NCI-H146 treated with DMSO at 0.1 percent for 48 hours (cell line): Measurements from ENCODE around the gene SPATA13.
"Not testable (repeated sequence)": the region's sequence is repeated elsewhere in the genome, so short reads cannot be mapped to it uniquely, and the experiment has no call there.

Source experiments
- DNase-seq: peaks from one replicate; lab custom pipeline; 2025; ENCODE audit not compliant: unreplicated experiment; lab: John Stamatoyannopoulos, UW

The SPATA13 gene

DNA sequence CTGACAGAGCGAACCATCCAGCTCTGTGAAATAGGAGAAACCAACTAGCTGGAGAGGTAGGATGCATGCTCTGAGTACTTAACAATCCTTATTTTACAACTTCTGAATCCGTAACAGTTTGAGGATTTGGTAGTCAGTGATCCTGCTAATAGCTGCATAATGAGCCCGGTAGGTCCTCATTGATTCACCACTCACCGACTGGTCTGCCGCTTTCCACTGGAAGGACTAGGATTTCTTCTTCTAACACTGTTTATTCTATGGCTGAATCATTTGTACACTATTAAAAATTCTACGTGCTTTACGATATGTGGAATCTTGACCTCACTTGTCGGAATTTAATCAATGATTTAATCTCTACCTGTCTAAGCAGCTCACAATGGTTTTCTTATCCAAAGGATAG lies 33.9 kb downstream of the SPATA13 start:
- no peak for DNase-seq

DNA sequence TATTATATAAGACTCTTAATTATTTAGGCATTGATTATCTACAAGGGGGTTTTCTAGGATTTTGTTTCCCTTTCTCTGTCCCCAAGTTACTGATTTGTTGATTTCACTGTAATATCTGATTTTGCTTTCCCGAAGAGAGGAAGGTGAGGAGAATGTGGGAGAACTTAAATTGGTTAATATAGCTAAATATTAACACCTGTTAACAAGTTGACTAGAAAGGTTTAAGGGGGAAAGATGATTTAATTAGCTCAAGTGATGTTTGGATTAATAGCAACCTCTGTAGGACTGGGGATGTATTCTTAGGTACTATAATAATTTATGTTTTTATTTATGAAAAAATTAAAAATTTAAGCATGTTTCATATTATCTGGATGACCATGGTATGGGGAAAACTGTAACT lies 35.1 kb downstream of the SPATA13 start:
- no peak for DNase-seq

DNA sequence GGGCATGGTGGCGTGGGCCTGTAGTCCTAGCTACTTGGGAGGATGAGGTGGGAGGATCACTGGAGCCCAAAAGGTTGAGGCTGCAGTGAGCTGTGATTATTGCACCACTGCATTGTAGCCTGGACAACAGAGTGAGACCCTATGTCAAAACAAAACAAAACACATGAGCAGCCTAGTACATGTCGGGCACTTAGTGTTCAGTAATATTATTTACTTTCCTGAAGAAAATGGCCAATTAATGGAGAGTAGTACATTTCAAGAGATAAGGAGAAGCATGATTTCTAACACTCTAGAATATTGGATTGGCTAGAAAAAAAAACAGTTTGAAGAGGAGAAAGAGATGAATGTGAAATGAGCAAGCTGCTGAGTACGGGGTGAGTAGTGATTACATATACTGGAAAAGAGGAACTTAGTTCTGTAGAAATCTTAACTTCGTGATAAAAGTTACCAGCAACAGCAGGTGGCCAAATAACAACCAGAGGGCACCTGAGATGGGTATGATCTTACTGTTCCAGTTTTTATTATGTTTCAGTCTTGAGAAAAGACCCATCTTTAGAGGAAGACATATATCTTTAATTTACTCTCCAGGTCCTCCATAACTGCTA lies 36.2 kb downstream of the SPATA13 start:
- no peak for DNase-seq

- no peak for DNase-seq
These were observed 38.5 kb downstream of the SPATA13 start for GRCh38 chr13:24199016-24199415.

GRCh38 chr13:24202215-24202614 lies 41.7 kb downstream of the SPATA13 start:
- no peak for DNase-seq

GRCh38 chr13:24203273-24203672 lies 42.8 kb downstream of the SPATA13 start:
- no peak for DNase-seq

- no peak for DNase-seq
These were observed 43.3 kb downstream of the SPATA13 start for GRCh38 chr13:24203811-24204210.

- DNase-seq = not testable (repeated sequence)
These were observed 44.6 kb downstream of the SPATA13 start for GRCh38 chr13:24205076-24205475.

- no peak for DNase-seq
These were observed 47.5 kb downstream of the SPATA13 start for GRCh38 chr13:24207841-24208667.

DNA sequence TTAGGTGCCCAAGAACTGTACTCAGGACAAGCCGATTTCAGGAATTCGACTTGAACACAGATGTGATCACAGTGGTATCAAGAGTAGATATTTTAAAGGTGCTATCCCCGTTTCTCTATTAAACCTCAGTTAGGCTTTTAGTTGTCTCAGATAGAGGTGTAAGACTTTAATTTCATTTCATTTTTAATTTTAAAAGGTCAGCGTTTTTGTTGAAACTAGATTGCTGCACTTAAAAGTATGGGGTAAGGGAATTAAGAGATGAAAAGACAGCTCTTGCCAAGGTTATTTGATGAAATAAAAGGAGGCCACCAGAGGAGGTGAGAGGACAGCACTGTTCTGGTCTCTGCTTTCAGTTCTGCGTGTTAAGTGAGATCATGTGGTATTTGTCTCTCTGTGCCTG lies 48.6 kb downstream of the SPATA13 start:
- DNase-seq = no peak

- DNase-seq = no peak
These were observed 51.7 kb downstream of the SPATA13 start for GRCh38 chr13:24212254-24212653.

- DNase-seq = no peak
These were observed 52.2 kb downstream of the SPATA13 start for GRCh38 chr13:24212674-24213073.

- DNase-seq = no peak
These were observed 53.4 kb downstream of the SPATA13 start for GRCh38 chr13:24213932-24214331.

DNA sequence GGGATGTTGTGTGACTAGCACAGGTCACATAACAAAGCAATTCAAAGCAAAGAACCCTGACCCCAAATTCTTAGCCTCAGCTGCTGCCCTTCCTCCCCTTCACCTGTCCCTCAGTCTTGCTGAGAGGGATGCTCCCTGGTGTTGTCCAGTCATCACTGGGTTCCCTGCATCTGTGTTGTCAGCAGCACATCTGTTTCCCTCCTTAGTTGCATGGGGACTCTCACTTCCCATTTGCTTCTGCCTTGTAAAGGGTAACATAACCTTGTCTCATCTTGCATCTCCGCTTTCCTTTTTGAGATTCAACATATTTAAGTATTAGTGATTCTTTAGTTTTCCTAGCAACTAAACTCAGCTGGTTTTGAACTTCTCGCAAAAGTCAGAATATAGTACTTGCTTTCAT lies 54.0 kb downstream of the SPATA13 start:
- DNase-seq = no peak

GRCh38 chr13:24215126-24215525 lies 54.6 kb downstream of the SPATA13 start:
- no peak for DNase-seq

DNA sequence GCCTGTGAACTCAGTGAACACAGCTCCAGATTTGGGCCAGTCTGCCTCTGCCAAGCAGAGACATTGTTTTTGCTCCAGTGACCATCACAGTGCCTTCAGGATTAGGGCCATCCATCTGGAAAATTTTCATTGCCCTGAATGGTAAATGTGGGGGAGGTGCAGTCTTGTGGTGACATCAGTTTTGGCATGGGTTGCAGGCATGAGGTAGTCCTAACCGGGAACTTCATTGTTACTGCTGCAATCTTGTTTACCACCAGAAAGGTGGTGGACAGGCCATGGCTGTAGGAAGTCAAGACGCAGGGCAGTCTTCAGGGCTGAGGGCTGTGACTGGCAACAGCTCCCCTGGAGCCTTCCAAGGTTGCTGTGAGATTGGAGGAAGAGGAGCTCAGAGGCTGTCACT lies 55.2 kb downstream of the SPATA13 start:
- DNase-seq = no peak

DNA sequence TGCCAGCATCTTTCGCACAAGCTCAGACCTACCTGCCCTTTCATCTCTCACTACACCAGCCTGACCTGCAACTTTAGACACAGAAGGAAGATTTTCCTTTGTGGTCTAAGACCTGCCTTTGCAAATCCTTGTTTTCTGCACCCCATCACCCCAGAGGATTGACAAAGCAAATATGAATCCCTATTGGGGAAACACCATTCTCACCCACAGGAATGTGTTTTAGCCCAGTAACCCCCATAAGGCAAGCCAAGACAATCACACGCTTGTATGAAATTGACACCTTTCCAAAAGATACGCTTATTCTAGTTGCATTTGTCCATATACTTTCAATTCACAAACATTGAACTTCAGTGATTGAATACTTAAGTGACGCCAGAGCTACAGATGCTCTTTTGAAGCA lies 55.7 kb downstream of the SPATA13 start:
- no peak for DNase-seq

- not testable (repeated sequence) for DNase-seq
These were observed 56.3 kb downstream of the SPATA13 start for GRCh38 chr13:24216779-24217178.

- DNase-seq = no peak
These were observed 57.2 kb downstream of the SPATA13 start for GRCh38 chr13:24217601-24218281.

DNA sequence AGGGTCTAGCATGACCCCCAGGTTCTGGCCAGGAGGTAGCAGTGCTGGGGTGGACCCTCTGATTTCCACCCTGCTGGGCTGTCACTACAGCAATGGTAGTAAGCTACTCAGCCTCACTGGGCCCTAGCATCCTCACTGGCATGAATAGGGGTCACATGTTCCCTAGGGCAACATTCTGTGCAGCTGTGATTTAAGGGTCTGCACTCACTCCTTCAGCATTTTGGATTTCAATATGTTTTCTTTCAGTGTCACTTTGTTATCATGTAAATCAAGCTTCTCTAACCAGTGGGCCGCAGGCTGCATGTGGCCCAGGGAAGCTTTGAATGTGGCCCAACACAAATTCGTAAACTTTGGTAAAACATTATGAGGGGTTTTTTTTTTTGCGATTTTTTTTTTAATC lies 57.8 kb downstream of the SPATA13 start:
- no peak for DNase-seq

DNA sequence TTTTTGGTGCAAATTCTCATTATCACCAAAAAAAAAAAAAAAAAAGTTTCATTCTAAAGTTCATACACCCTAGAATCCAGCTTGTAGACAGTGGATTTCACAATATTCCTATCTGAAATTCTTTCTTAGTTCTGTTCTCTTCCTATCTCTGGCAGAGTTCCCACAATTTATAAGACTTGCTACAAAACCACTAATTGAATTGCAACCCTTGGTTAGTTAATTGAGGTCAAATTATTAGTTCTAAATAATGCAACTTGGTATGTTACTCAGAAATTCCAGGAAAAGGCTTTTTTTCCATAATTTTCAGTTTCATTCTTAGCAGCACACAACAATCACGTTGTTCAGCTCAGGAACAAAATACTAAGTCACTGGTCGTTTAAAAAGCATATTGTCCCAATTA lies 58.5 kb downstream of the SPATA13 start:
- no peak for DNase-seq

- DNase-seq = peak; percentile 40
These were observed 59.7 kb downstream of the SPATA13 start for GRCh38 chr13:24220086-24220703.
